ACHN (cell line): ENCODE measurements around the gene RASAL1.

Experiments used
- DNase-seq: peaks from one replicate; pipeline ENCODE4 v3.0.0-alpha.2; 2015
- in situ Hi-C: cut with HindIII; loops from 2 replicates; pipeline ENCODE4 v1.10.0; 2017; ENCODE audit warnings: low sequenced_read_pairs, low pct_ligation_motif_present, low pct_unique_long_range_greater_than_20kb

The RASAL1 gene

DNA sequence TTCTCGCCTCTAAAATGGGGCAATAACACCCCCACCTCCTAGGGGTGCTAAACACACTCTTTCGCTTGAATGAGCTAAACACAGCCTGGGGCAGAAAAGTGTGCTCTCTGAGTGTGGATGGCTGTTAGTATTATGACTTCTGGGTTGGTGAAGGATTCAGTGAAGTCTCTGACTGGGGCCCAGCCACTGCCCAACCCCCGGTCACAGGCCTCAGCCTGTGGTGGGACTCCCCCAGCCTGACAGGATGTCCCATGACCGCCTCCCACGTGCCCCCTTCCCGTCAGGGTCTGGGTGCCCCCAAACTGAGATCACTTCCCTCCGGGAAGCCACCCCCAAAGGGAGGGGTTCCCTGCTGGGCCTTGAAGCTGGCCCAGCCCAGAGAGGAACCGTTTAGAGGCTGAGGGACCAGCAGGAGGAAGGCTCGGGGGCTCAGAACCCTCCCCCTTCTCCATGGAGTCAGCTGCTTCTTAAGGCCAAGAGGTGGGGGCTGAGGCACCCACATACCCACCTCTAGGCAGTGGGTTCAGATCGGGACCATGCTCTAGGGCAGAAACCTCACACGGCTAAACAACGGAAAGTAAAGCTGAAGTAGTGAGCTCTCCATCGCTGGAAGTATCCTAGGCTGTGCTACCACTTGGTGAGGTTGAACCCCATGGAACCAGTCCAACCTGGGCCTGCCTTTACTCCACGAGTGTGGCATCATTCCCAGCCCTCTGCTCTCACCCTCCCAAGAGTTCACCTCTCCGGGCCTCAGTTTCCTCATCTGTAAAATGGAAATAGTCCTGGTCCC, 65.2 kb downstream of the RASAL1 start:
- in situ Hi-C loops: loop anchor here (25.0 kb wide), 1 partner anchor 92 kb away; no protein-coding TSS in a partner anchor
- DNase-seq: no peak

DNA sequence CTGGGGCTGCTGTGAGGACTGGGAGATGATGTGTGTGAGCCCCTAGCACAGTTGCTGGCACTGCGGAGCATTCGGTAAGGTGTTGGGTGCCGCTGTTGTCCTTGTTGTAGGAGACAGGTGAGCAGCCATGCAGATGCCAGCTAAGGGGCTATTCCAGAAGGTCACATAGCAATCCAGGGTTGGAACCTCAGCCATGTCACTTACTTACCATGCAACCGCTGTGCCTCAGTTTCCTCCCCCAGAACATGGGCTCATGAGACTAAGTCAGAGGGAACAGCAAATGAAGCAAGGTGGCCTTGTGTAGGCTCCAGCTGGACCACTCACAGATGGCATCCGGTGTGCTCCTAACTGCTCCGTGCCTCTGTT, 65.8 kb downstream of the RASAL1 start:
- DNase-seq: no peak
- in situ Hi-C loops: loop anchor here (25.0 kb wide), 1 partner anchor 93 kb away; no protein-coding TSS in a partner anchor

DNA sequence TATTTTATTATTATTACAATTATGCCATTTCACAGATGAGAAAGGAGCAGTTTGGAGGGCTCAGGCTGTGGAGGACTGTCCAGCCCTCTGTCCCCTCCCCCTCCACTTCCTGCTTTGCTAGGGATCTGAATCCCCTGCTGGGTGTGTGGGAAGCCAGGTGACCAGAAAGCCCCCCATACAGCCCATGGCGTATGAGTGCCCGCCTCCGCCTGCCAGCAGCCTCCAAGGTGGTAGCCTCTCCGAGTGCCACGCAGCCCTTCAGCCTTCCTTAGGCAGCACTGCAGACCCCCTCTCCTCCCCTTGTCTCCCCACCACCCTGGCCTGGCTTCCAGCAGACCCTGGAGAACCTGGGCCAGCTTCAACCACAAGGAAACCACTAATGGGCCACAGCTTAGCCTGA, 66.4 kb downstream of the RASAL1 start:
- no peak for DNase-seq
- in situ Hi-C loops: loop anchor here (25.0 kb wide), 1 partner anchor 93 kb away; no protein-coding TSS in a partner anchor

DNA sequence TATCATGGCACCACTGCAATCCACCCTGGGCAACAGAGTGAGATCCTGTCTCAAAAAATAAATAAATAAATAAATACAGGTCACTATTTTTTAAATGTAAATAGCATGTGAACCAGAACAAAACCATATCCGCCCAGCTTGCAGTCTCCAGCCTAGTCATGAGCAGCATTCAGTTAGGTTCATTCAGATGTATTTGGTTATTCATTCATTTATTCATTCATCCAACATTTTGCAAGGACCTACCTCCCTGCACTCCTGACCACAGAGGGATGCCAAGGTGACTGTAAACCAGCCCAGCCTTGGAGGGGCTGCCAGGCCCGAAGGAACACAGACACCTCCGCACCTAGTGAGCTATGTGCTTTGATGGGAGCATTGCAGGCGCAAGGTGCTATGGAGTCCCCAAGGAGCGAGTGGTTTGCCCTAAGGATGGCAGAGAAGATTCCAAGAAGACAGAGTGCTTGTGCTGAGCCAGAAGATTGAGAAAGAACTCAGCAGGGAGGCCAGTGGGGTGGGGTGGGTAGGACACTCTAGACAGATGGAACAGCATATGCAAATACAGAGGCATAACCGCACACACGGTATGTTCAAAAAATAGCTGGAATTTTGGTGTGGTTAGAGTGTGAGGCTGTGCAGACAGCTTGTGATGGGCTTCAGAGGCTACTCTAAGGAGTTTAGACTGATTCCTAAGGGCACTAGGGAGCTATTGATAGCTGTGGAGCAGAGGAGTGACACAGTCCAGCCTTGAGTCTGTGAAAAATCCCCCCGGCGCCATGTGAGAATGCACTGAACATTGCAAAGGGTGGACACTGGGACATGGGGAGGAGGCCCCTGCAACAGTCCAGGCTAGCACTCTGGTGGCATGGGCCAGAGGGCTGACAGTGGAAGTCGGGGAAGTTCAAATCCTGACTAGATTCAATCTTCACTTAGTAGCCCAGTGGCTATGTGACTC, 67.3 kb downstream of the RASAL1 start:
- no peak for DNase-seq
- in situ Hi-C loops: loop anchor here (25.0 kb wide), 1 partner anchor 94 kb away; no protein-coding TSS in a partner anchor

DNA sequence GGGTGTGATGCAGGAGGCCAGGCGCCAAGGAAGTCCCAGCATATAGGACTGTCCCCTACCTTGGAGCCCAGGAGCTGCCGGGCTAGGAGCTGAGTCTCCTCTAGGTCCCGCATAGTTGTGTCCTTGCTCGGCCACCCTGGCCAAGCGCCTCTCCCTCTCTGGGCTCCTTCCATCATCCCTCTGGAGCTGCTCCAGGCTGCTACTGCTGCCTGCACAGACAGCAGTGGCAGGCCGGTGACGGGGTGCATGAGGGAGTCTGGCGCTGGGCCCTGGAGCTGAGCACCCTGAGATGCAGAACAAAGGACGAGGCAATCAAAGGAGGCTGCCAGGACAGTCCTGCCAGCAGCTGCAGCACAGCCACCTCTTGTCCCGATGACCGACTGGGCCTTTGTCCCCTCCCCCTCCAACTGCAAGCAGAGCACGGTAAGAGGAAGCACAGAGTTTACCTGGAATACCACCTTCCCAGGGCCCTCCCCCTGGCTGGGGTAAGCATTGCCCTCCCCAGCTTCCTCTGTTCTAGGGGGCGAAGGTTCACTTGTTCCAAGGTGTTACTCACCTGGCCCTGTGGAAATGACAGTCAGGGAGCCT, 68.7 kb downstream of the RASAL1 start:
- no peak for DNase-seq
- in situ Hi-C loops: loop anchor here (25.0 kb wide), 1 partner anchor 95 kb away; no protein-coding TSS in a partner anchor

DNA sequence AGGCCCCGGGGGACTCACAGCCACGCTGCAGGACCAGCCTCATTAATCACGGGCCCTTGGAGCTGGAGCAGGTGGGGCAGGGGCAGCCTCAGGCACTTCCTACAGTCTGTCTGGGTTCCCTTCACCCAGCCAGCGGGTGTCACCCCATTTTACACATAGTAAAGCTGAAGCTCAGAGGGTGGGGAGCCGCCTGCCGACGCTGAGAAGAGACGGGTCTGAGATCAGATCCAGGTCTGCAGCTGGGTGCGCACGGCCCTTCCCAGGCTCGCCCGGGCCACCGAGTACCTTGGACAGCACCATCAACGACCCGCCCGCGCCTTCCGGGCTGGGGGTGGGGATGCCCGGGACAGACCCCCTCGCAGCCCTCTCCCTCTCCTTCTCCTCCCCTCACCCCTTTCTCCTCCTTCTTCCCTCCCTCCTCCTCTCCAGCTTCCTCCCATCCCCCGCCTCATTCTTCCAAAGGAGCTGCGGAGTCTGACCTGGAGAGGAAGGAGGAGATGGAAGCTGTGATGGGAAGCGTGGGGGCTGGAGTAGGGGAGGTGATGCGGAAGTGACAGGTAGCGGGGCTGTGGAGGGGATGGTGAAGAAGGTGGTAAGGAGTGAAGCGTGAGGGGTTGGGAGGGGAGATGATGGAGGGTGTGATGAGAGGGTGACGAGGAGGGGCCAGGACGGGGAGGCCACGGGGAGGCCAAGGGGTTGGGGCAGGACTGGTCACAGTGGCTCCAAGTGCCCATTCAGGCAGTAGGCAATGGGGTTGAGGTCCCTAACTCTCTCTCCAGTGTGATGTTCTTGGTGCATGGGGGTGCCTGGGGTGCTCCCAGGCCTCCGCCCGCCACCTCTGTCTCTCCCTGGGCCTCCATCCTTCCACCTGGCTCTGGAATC, 70.2 kb downstream of the RASAL1 start:
- DNase-seq: peak; percentile 46
- in situ Hi-C loops: loop anchor here (25.0 kb wide), 1 partner anchor 97 kb away; no protein-coding TSS in a partner anchor

DNA sequence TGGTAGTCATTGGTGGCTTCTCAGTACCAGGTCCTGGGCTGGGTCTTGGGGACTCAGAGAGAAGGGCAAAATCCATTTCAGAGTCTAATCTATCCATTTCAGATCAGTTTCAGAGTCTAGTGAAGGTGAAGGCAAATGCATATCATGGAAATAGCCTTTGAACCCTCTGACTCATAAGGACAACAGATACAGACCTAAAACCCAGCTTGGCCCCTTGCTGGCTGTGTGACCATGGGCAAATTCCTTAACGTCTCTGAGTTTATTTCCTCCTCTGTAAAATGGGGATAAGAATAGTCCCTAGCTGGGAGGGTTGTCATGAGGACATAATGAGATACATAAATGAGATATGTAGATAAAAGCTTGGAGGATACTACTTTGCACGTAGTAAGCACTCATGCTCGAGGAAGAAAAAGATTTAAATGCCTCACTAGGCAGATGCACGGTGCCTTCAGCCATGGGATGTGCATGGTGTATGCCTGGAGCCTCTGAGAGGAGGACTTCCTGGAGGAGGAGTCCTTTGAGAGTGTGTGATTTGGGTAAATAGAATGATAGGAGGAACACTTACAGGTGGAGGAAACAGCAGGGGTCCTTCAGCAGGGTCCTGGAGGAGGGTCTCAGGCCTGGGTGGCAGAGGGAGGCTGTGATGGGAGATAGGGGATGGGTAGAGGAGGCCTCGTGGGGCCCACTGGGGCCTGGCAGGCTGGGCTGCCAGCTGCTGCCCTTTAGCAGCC, 71.0 kb downstream of the RASAL1 start:
- in situ Hi-C loops: loop anchor here (25.0 kb wide), 1 partner anchor 98 kb away; no protein-coding TSS in a partner anchor
- no peak for DNase-seq

DNA sequence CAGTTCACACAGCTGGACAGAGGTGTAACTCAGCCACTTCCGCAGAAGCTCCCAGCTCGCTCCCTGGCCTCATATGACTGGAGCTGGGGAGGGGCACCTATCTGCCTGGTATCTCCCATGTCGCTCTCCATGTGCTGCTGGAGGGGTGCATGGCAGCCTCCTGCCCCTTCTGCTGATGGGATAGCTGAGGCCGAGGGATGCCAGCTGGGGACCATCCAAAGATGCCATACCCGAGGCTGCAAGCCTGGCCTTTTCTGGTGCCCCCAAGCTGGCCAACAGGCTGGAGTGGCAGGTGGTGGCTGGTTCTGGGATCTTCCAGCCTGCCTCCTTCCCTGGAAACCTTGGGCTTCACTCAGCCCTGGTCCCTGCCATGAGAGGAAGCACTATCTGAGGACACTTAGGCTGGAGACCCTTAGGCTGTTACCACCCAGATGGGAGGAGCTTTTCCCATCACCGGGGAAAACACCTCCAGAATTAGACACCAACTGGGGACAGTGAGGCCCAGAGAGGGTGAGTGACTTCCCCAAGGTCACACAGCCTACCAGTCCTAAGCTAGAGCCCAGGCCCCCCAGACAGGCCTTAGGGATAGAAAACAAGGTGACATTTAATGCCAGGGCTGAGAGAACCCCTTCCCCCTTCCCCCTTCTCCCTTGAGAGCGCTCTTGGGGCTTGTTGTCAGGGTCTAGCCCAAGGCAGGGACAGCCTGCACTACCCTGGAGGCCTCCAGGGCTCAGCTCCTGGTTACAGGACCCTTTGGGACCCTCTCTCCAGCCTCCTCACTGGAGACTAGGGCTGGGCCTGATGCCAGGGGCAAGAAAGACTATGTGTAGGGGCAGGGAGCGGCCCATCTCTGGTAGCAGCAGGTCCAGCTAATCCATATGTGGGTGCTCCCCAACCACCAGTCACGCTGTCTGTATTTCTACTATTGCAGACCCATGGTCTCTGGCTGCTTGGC, 71.9 kb downstream of the RASAL1 start:
- in situ Hi-C loops: loop anchor here (25.0 kb wide), 1 partner anchor 99 kb away; no protein-coding TSS in a partner anchor
- no peak for DNase-seq

DNA sequence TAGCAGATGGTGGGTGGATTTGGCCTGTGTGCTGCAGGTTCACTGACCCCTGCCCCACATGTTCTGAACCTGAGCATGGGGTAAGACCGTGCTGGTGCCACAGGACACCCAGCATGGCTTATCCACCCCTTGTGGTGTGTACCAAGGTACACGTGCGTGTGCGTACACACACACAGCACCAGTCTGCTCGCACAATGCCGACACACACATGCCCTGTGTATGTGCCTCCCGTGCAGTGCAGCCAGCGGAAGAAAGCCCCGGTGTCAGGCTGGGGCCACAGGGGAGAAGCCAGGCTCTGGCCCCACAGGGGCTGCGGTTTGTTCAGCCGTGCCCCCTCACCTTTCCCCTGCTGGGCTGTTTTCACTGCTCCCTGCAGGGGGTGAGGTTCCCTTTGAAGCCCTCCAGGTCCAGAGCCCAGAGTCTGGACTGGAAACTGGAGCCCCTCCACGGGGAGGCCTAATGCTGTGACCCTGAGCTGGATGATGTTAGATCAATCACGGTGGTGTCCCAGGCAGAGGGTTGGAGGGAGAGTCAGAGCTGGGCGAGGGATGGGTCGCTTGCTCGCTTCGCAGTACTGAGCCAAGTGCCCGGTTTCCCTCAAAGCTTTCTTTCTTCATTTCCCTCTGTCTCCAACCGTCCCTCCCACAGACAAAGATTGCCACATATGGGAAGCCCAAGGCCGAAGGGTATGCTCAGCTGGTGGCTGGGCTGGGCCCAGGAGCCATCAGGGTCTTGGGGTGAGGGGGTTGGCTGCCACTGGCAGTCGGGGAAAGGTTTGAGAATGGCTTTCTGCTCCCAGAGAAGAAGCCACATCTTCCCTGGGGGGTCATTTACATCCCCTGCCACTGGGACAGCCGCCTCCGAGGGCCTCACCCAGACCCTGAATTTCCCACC, 72.8 kb downstream of the RASAL1 start:
- in situ Hi-C loops: loop anchor here (25.0 kb wide), 1 partner anchor 100 kb away; no protein-coding TSS in a partner anchor
- DNase-seq: no peak

DNA sequence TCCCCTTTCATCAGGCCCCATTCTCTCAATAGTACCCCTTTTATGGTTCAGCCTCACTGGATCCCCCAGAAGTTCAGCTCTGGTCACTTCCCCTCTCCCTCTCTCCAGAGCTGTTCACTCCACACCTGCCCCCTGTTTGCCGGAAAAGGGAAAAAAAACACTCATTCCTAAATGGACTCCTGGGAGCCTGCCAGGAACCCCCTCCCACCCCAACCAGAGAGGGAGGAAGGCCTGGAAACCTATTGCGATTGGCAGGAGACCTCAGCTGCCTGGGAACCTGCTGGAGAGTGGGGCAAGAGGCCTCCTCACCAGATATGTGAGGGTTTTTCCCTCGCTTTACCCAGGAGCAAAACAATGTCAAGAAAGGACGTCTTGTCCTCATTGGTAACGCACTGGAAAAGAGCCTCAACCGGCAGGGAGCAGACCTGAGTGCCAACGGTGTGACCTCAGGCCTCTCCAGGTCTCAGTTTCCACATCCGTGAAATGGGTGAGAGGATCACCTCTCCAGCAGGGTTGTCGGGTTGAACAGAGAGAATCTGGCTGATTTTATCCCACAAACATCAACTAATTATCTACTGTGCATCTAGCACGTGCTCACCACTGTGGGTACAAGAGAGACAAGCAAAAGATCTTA, 74.4 kb downstream of the RASAL1 start:
- in situ Hi-C loops: loop anchor here (25.0 kb wide), 1 partner anchor 101 kb away; no protein-coding TSS in a partner anchor
- DNase-seq: no peak

DNA sequence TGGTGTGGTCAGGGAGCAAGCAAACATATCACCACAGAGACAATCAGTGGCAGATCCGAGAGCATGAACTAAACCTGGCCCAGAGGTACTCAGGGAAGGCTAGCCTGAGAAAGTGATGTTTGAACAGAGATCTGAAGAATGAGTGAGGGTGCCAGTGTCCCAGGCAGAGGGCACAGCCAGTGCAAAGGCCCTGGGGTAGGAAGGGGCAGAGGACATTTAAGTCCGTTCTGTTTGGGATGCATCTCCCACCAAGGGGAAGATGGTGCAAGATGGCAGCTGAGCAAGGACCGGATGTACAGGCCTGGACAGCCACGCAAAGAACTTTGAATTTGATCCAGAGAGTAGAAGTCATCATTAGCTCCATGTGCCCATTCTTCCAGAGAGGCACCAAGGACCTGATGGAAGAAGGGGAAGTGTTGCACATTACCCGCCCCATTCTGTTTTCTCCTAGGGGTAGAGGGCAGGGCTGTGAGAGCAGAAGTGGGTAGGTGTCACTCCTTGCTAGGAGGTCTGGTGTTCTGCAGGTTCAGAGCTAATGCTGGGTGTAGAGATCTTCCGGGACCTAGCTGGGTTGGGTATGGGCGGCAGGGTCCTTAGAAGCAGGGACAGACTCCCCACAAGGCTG, 75.1 kb downstream of the RASAL1 start:
- DNase-seq: no peak
- in situ Hi-C loops: loop anchor here (25.0 kb wide), 1 partner anchor 102 kb away; no protein-coding TSS in a partner anchor

DNA sequence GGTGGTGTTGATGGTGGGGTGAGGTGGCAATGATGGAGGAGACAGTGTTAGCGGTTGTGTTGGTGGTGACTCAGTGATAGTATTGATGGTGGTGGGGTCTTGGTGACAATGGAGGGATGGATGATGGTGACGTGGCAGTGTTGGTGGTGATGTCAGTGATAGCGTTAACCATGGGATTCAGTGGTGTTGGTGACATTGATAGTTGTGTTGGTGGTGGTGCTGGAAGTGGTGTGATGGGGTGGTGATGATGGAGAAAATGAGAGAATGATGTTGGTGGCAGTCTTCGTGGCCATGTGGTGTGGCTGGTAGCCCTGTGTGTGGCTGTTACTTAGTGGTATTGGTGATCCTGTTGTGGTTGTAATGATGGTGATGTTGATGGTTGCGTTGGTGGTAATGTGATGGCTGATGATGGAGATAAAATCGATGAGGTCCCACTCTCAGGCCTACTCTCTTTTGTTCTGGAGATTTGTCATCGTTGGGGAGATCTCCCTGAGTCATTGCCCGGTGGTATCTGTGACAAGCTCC, 76.4 kb downstream of the RASAL1 start:
- in situ Hi-C loops: loop anchor here (25.0 kb wide), 1 partner anchor 103 kb away; no protein-coding TSS in a partner anchor

DNA sequence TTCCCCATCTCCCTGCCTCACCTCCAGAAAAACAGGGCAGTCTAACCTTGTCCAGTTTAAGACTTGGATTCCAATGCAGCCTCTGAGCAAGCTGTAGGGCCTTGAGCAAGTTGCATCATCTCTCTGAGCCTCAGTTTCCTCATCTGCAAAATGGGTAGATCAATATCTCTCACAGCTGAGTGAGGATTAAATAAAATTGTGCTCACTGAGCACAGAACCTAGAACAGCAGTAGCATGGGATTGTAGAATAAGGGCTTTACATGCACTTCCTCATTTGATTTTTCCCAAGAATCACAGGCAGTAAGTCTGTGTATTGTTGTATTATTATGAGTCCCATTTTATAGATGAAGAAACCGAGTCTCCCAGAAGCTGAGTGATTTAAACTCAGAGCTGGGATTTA, 77.0 kb downstream of the RASAL1 start:
- no peak for DNase-seq
- in situ Hi-C loops: loop anchor here (25.0 kb wide), 1 partner anchor 104 kb away; no protein-coding TSS in a partner anchor

More for the DNA sequence above, 76.4 kb downstream of the RASAL1 start:
- DNase-seq: no peak
